BJ (cell line): ENCODE measurements around the gene TAF6. TPM values are rescaled to one million over a fixed set of nuclear protein-coding genes. Genes with fewer than 3 reads are reported as not detected.
"Not testable (repeated sequence)": the region's sequence is repeated elsewhere in the genome, so short reads cannot be mapped to it uniquely, and the experiment has no call there.

ENCODE experiments used
- CTCF ChIA-PET: fragments of 350-600 bp; formaldehyde crosslinking; extraction: SDS; loops from one replicate; lab custom pipeline; 2021; ENCODE audit warnings: antibody characterized with exemption, inconsistent platforms; lab: Yijun Ruan, JAX
- POLR2A ChIA-PET: fragments of 300-600 bp; sonication (Branson Sonifier 250); formaldehyde crosslinking; extraction: SDS; loops from one replicate; lab custom pipeline; 2021; ENCODE audit warnings: antibody characterized with exemption; lab: Charles Lee
- DNase-seq: peaks from one replicate; pipeline ENCODE4 v3.0.0-alpha.2; 2011; ENCODE audit warnings: low read depth
- H3K27me3 ChIP-seq: 2 replicates; pipeline ENCODE4 v1.6.0; 2011; ENCODE audit warnings: low read length; ENCODE audit not compliant: control insufficient read depth, insufficient read depth
- H3K36me3 ChIP-seq: 2 replicates; pipeline ENCODE4 v1.5.1; 2011; ENCODE audit warnings: low read length; ENCODE audit not compliant: control insufficient read depth, insufficient read depth
- H3K4me3 ChIP-seq: 2 replicates; pipeline ENCODE4 v1.5.1; 2011; ENCODE audit warnings: low read depth, mild to moderate bottlenecking, control low read depth, low read length
- polyA plus RNA-seq: library from polyadenylated mRNA; depleted of rRNA; stranded (reverse); fragments of >200 nt; gene quantifications from 2 replicates; pipeline ENCODE4 v1.2.3, GENCODE V29; 2011
- TF ChIP-seq, protein P1 (sequence below): IDR thresholded peaks from 2 replicates; pipeline ENCODE4 v1.5.1; 2011; ENCODE audit warnings: low read depth, mild to moderate bottlenecking, control low read depth, inconsistent platforms, low read length, moderate library complexity; ENCODE audit not compliant: insufficient read depth

The TAF6 gene
- polyA plus RNA-seq, 1 experiment, result 39.5 TPM

DNA sequence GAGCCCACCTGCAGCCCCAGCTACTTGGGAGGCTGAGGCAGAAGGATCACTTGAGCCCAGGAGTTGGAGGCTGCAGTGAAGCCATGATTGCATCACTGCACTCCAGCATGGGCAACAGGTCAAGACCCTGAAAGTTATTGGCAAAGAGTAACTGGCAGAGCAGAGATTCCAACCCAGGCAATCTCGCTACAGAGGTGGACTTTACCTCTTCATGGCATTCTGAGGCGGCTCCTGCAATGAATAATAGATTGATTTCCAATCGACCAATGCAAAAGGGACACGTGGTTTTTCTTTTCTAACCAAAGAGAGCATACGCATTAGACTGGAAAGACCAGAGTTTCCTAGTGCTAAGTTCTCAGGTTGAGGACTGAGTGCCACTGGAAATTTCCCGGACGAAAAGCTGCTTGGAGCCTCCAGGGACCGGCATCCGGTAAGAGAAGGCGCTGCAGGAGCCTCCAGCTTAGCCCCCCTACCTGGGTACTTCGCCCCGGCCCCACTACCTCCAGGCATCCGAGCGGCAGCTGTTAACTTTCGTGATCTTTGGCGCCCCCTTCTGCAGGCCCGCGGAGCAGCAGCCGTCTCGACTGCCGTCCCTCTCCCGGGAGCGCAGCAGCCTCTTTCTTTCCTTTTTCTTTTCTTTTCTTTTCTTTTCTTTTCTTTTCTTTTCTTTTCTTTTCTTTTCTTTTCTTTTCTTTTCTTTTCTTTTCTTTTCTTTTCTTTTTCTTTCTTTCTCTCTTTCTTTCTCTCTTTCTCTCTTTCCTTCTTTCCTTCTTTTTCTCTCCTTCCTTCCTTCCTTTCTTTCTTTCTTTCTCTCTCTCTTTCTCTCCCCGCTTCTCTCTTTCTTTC is 11.7 kb upstream of the TAF6 start:
- Histone ChIP-seq H3K27me3 (no peaks in the 10 kb centered on the region), H3K4me3 (no peak overlapping the region), H3K36me3 (no peaks in the 10 kb centered on the region)
- ChIA-PET POLR2A (no interaction called here), CTCF (interaction anchor here (0.5 to 9.6 kb wide), 24 partner anchors 11 to 276 kb away, joined by 3 to 147 read pairs (median 4); partner anchors contain the start of genes AP4M1, AZGP1, GAL3ST4 and LAMTOR4)
- TF ChIP-seq, protein P1, sequence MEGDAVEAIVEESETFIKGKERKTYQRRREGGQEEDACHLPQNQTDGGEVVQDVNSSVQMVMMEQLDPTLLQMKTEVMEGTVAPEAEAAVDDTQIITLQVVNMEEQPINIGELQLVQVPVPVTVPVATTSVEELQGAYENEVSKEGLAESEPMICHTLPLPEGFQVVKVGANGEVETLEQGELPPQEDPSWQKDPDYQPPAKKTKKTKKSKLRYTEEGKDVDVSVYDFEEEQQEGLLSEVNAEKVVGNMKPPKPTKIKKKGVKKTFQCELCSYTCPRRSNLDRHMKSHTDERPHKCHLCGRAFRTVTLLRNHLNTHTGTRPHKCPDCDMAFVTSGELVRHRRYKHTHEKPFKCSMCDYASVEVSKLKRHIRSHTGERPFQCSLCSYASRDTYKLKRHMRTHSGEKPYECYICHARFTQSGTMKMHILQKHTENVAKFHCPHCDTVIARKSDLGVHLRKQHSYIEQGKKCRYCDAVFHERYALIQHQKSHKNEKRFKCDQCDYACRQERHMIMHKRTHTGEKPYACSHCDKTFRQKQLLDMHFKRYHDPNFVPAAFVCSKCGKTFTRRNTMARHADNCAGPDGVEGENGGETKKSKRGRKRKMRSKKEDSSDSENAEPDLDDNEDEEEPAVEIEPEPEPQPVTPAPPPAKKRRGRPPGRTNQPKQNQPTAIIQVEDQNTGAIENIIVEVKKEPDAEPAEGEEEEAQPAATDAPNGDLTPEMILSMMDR, result peak; percentile 86
- DNase-seq, result no peak

DNA sequence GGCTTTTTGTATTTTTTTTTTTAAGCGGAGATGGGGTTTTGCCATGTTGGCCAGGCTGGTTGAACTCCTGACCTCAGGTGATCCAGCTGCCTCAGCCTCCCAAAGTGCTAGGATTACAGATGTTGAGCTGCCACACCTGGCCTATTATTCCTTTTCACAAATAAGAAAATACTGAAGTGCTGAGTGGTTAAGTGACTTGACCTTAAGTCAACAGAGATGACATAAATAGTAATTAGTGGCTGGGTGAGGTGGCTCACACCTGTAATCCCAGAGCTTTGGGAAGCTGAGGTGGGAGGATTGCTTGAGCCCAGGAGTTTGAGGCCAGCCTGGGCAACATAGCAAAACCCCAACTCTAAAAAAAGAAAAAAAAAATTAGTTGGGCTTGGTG is 11.1 kb upstream of the TAF6 start:
- H3K27me3 ChIP-seq, DNase-seq, H3K4me3 ChIP-seq, POLR2A ChIA-PET, H3K36me3 ChIP-seq: not testable (repeated sequence)
- CTCF ChIA-PET, result interaction anchor here (0.5 to 9.6 kb wide), 17 partner anchors 12 to 277 kb away, joined by 3 to 147 read pairs (median 4); partner anchors contain the start of genes GAL3ST4, LAMTOR4 and PVRIG

DNA sequence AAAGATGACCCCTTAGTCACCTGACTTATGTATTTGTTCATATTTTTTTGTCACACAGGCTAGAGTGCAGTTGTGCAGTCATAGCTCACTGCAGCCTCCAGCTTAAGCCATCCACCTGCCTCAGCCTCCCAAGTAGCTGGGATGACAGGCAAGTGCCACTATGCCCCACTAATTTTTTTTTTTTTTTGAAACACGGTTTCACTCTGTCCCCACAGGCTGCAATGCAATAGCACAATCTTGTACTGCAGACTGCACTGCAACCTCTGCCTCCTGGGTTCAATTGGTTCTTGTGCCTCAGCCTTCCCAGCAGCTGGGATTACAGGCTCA is 9.4 kb upstream of the TAF6 start:
- POLR2A ChIA-PET, result no interaction called here
- H3K27me3 ChIP-seq, result no peaks in the 10 kb centered on the region
- no peak for DNase-seq
- H3K4me3 ChIP-seq, result no peak overlapping the region
- CTCF ChIA-PET, result interaction anchor here (0.6 to 9.6 kb wide), 7 partner anchors 13 to 333 kb away, joined by 3 to 147 read pairs (median 4); partner anchors contain the start of gene PVRIG
- no peaks in the 10 kb centered on the region for H3K36me3 ChIP-seq
- TF ChIP-seq, protein P1, result no peak

DNA sequence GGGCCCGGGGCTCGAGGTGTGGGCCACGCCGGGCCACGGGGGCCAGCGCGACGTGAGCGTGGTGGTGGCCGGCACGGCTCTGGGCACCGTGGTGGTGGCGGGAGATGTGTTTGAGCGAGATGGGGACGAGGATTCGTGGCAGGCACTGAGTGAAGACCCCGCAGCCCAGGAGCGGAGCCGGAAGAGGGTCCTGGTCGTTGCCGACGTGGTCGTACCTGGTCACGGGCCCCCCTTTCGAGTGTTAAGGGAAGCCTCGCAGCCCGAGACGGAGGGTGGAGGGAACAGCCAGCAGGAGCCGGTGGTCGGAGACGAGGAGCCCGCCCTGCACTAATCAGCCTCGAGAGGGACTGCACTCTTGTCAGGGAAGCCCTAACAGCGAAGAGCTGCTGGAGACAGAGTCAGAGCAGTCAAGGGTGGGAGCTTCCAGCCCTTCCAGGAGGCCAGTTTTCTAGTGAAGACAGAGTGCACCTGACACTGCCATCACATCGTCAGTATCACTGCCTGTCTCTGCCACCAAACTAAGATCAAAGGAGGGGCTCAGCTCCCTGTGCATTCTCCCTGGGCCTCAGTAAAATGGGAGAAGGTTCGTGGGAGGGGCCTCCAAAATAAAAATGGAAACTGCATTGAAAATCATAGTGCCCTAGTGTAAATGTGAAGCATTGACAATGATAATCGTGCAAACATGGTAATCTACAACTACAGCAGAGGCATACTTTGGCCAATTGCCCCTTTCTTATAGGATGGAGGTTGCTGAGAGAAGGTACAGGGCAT is 8.9 kb upstream of the TAF6 start:
- CTCF ChIA-PET, result interaction anchor here (0.6 to 9.6 kb wide), 7 partner anchors 14 to 333 kb away, joined by 3 to 147 read pairs (median 4); partner anchors contain the start of gene PVRIG
- no peak for DNase-seq

More for the DNA sequence above, 8.9 kb upstream of the TAF6 start:
- Histone ChIP-seq H3K36me3 (no peaks in the 10 kb centered on the region), H3K27me3 (no peaks in the 10 kb centered on the region), H3K4me3 (peak overlapping the region; percentile 77)
- POLR2A ChIA-PET, result no interaction called here
- TF ChIP-seq, protein P1, result 0 out of 2 replicates have a peak, but pooled peaks have one; percentile 0
